Transverse colon (tissue), 3 donors: Measurements from ENCODE around the gene MCM8.

Source experiments
- CTCF ChIP-seq, 5 experiments: fragments of 200-600 bp in 3 of 5; fragments of 450-650 bp in 2 of 5; sonication (generic) in 3 of 5; IDR thresholded peaks; 1 replicate in 2 of 5; 2 replicates in 3 of 5; pipeline ENCODE4 v1.5.1; 2016 to 2017; ENCODE audit warnings: antibody characterized with exemption in 5 of 5, inconsistent platforms in 3 of 5, mild to moderate bottlenecking in 2 of 5, moderate library complexity in 1 of 5
- EP300 ChIP-seq: sonication (generic); formaldehyde crosslinking; IDR thresholded peaks from one replicate; pipeline ENCODE4 v1.6.1; 2017; ENCODE audit warnings: antibody characterized with exemption, low read depth
- POLR2A ChIP-seq: fragments of 450-650 bp; IDR thresholded peaks from one replicate; pipeline ENCODE4 v1.6.1; 2016; ENCODE audit warnings: antibody characterized with exemption, mild to moderate bottlenecking, moderate library complexity

GRCh38 chr20:6014957-6015356 lies 64.5 kb downstream of the MCM8 start:
- no peak for TF ChIP-seq POLR2A
- no peak for TF ChIP-seq CTCF (IDR thresholded peaks at IDR 0.05)
- no peak for TF ChIP-seq EP300
